Osteocyte (in vitro differentiated cells): ENCODE data around the gene PTPN2. TPM values are rescaled to one million over a fixed set of nuclear protein-coding genes. Genes with fewer than 3 reads are reported as not detected.
"Not testable (repeated sequence)": the region's sequence is repeated elsewhere in the genome, so short reads cannot be mapped to it uniquely, and the experiment has no call there.

Experiments
- DNase-seq: peaks from one replicate; pipeline ENCODE4 v3.0.0; 2021; ENCODE audit warnings: mixed read lengths; ENCODE audit not compliant: unreplicated experiment; ENCODE audit errors: extremely low spot score
- H3K27ac Mint-ChIP-seq: one replicate; pipeline ENCODE4 v1.8.0; 2021; ENCODE audit warnings: mild to moderate bottlenecking, mixed read lengths; ENCODE audit not compliant: unreplicated experiment
- H3K27me3 Mint-ChIP-seq: one replicate; pipeline ENCODE4 v1.8.0; 2021; ENCODE audit warnings: mixed read lengths; ENCODE audit not compliant: unreplicated experiment
- H3K36me3 Mint-ChIP-seq: one replicate; pipeline ENCODE4 v1.8.0; 2021; ENCODE audit warnings: mixed read lengths; ENCODE audit not compliant: unreplicated experiment
- H3K4me1 Mint-ChIP-seq: one replicate; pipeline ENCODE4 v1.8.0; 2021; ENCODE audit warnings: mixed read lengths; ENCODE audit not compliant: unreplicated experiment
- H3K4me3 Mint-ChIP-seq: one replicate; pipeline ENCODE4 v1.8.0; 2021; ENCODE audit warnings: mild to moderate bottlenecking, moderate library complexity, mixed read lengths; ENCODE audit not compliant: unreplicated experiment
- H3K9me3 Mint-ChIP-seq: one replicate; pipeline ENCODE4 v1.8.0; 2021; ENCODE audit warnings: mixed read lengths; ENCODE audit not compliant: unreplicated experiment
- total RNA-seq: library from RNA; stranded (reverse); gene quantifications from 2 replicates; pipeline ENCODE4 v1.2.1, GENCODE V29; 2021
- TF ChIP-seq, protein P1 (sequence below): fragments of 200-600 bp; sonication (generic); IDR thresholded peaks from 2 replicates; pipeline ENCODE4 v1.5.0; 2021; ENCODE audit warnings: antibody characterized with exemption, mild to moderate bottlenecking, moderate library complexity

PTPN2 gene
- total RNA-seq, 1 donor from 2014 or later = 28.6 TPM

DNA sequence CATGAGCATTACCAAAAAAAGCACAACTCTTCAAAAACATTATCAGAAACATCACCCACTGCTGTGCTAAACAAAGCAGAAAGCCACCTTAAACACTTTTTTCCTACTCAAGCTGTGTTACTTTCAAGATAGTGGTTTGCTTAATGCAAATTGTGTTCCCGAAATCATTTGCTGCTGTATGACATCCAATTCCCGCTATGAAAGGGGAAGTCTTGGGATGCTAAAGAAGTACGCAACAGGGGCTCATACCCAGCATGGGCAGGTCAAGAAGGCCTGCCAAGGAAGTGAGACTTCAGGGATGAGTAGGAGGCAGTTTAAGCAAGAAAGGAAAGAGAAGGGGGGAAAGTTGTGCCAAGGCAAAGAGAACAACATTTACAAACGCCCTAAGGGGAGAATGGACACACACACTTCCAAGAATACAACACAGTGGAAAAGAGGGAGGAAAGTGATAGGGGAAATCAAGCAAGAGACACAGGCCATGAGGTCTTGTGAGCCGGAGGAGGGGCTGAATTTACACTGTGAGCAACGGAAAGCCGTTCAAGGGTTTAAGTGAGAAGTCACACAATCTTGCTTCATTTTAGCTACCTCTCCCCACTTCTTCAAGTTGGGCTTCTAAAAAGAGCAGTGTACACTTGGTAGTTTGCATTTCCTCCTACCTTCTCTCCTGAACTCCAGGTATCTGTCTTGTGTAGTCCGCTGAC is 4.0 kb downstream of the PTPN2 start:
- no peak overlapping the region for H3K4me3 Mint-ChIP-seq
- peaks cover 47% of the 10 kb centered on the region for H3K4me1 Mint-ChIP-seq
- no peak for DNase-seq
- no peaks in the 10 kb centered on the region for H3K9me3 Mint-ChIP-seq
- H3K27me3 Mint-ChIP-seq = no peaks in the 10 kb centered on the region
- H3K36me3 Mint-ChIP-seq = no peaks in the 10 kb centered on the region
- peak overlapping the region; percentile 3 for H3K27ac Mint-ChIP-seq
- TF ChIP-seq, protein P1, sequence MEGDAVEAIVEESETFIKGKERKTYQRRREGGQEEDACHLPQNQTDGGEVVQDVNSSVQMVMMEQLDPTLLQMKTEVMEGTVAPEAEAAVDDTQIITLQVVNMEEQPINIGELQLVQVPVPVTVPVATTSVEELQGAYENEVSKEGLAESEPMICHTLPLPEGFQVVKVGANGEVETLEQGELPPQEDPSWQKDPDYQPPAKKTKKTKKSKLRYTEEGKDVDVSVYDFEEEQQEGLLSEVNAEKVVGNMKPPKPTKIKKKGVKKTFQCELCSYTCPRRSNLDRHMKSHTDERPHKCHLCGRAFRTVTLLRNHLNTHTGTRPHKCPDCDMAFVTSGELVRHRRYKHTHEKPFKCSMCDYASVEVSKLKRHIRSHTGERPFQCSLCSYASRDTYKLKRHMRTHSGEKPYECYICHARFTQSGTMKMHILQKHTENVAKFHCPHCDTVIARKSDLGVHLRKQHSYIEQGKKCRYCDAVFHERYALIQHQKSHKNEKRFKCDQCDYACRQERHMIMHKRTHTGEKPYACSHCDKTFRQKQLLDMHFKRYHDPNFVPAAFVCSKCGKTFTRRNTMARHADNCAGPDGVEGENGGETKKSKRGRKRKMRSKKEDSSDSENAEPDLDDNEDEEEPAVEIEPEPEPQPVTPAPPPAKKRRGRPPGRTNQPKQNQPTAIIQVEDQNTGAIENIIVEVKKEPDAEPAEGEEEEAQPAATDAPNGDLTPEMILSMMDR = no peak

- not testable (repeated sequence) for H3K4me3 Mint-ChIP-seq, DNase-seq, H3K9me3 Mint-ChIP-seq, H3K36me3 Mint-ChIP-seq, H3K27ac Mint-ChIP-seq, H3K27me3 Mint-ChIP-seq
- H3K4me1 Mint-ChIP-seq = peaks cover 19% of the 10 kb centered on the region
These were observed 9.0 kb downstream of the PTPN2 start for GRCh38 chr18:12874992-12875391.

DNA sequence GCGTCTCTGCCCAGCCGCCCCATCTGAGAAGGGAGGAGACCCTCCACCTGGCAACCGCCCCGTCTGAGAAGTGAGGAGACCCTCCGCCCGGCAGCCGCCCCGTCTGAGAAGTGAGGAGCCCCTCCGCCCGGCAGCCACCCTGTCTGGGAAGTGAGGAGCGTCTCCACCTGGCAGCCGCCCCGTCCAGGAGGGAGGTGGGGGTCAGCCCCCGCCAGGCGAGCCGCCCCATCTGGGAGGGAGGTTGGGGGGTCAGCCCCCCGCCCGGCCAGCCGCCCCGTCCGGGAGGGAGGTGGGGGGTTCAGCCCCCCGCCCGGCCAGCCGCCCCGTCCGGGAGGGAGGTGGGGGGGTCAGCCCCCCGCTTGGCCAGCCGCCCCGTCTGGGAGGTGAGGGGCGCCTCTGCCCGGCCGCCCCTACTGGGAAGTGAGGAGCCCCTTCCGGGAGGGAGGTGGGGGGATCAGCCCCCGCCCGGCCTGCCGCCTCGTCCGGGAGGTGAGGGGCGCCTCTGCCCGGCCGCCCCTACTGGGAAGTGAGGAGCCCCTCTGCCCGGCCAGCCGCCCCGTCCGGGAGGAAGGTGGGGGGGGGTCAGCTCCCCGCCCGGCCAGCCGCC is 10.0 kb downstream of the PTPN2 start:
- H3K27ac Mint-ChIP-seq, H3K27me3 Mint-ChIP-seq, DNase-seq, H3K9me3 Mint-ChIP-seq, H3K36me3 Mint-ChIP-seq, H3K4me1 Mint-ChIP-seq, H3K4me3 Mint-ChIP-seq: not testable (repeated sequence)

DNA sequence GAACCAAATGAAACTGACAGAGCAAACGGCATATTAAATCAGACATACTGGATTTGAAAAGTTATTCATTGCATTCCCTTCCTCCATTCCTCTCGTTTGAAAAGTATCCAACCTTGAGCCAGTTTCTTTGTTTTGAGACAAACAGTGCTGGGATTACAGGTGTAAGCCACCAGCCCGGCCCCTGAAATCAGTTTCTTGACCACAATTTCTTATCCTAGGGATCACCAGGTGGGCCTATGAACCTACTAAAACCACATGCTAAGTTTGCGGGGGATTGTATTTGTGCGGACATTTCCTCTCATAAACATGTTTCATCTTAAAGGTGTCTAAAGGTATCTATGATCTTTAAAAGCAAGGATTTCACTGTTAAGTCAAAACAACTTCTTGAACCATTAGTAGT is 11.6 kb downstream of the PTPN2 start:
- DNase-seq = no peak
- Mint-ChIP-seq H3K4me1 (peaks cover 3% of the 10 kb centered on the region), H3K27me3 (no peaks in the 10 kb centered on the region), H3K36me3 (no peaks in the 10 kb centered on the region), H3K4me3 (no peak overlapping the region), H3K27ac (no peak overlapping the region), H3K9me3 (no peaks in the 10 kb centered on the region)
- TF ChIP-seq, protein P1 = no peak

- peaks cover 8% of the 10 kb centered on the region for H3K4me1 Mint-ChIP-seq
- no peaks in the 10 kb centered on the region for H3K36me3 Mint-ChIP-seq
- no peak overlapping the region for H3K4me3 Mint-ChIP-seq
- DNase-seq = no peak
- H3K27me3 Mint-ChIP-seq = no peaks in the 10 kb centered on the region
- TF ChIP-seq, protein P1 = no peak
- H3K9me3 Mint-ChIP-seq = no peaks in the 10 kb centered on the region
- no peak overlapping the region for H3K27ac Mint-ChIP-seq
These were observed 15.5 kb downstream of the PTPN2 start for GRCh38 chr18:12868576-12868975.

- Mint-ChIP-seq H3K9me3 (no peaks in the 10 kb centered on the region), H3K4me3 (no peak overlapping the region), H3K27ac (no peak overlapping the region), H3K36me3 (no peaks in the 10 kb centered on the region), H3K27me3 (no peaks in the 10 kb centered on the region), H3K4me1 (peaks cover 10% of the 10 kb centered on the region)
- no peak for DNase-seq
- TF ChIP-seq, protein P1 = no peak
These were observed 16.5 kb downstream of the PTPN2 start for GRCh38 chr18:12867441-12868123.
